ENCODE measurements around the gene USP46.

The USP46 gene

GRCh38 chr4:52640808-52641565, 18.1 kb downstream of the USP46 start:
- no peak overlapping the region for H3K4me3 ChIP-seq
- H3K9me3 ChIP-seq: no peaks in the 10 kb centered on the region
- peak overlapping the region; percentile 42 to 58 for H3K27ac ChIP-seq
- DNase-seq: no peak
- peaks cover 0 to 47% (median 22%) of the 10 kb centered on the region in 4 donors for H3K4me1 ChIP-seq
- H3K36me3 ChIP-seq: no peaks in the 10 kb centered on the region
- no peaks in the 10 kb centered on the region for H3K27me3 ChIP-seq
- intact Hi-C loops (cut with DNase I; ENCODE audit: low total_unique reads): no loop called here
- TF ChIP-seq, protein P1, sequence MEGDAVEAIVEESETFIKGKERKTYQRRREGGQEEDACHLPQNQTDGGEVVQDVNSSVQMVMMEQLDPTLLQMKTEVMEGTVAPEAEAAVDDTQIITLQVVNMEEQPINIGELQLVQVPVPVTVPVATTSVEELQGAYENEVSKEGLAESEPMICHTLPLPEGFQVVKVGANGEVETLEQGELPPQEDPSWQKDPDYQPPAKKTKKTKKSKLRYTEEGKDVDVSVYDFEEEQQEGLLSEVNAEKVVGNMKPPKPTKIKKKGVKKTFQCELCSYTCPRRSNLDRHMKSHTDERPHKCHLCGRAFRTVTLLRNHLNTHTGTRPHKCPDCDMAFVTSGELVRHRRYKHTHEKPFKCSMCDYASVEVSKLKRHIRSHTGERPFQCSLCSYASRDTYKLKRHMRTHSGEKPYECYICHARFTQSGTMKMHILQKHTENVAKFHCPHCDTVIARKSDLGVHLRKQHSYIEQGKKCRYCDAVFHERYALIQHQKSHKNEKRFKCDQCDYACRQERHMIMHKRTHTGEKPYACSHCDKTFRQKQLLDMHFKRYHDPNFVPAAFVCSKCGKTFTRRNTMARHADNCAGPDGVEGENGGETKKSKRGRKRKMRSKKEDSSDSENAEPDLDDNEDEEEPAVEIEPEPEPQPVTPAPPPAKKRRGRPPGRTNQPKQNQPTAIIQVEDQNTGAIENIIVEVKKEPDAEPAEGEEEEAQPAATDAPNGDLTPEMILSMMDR (IDR thresholded peaks at IDR 0.05): no peak

DNA sequence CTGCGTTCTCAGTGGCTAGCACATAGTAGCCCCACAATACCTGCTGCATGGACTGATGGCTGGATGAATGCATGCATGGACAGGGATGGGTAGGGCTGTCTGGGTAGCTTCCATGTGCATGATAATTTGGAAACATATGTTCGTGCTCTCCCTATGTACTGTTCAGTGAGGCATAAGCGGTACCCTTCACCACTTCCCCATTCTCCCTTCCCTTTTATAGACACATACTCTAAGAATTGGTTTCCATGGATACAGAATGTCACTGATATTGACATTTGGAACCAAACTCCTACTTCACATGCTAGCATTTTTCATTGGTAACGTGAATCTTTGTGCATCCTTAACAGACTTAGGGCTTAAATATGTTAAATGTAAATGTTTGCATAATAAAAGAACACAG, 20.4 kb downstream of the USP46 start:
- Histone ChIP-seq H3K9me3 (no peaks in the 10 kb centered on the region), H3K27ac (no peak overlapping the region), H3K4me3 (no peak overlapping the region), H3K4me1 (peaks cover 0 to 54% (median 17%) of the 10 kb centered on the region in 4 donors), H3K36me3 (no peaks in the 10 kb centered on the region), H3K27me3 (no peaks in the 10 kb centered on the region)
- intact Hi-C loops (cut with DNase I; ENCODE audit: low total_unique reads): no loop called here
- DNase-seq: no peak
- TF ChIP-seq, protein P1 (IDR thresholded peaks at IDR 0.05): no peak

- no peak for DNase-seq
- Histone ChIP-seq H3K4me1 (peaks cover 0 to 39% (median 9%) of the 10 kb centered on the region in 4 donors), H3K4me3 (no peak overlapping the region), H3K9me3 (no peaks in the 10 kb centered on the region), H3K36me3 (no peaks in the 10 kb centered on the region), H3K27ac (no peak overlapping the region), H3K27me3 (no peaks in the 10 kb centered on the region)
- intact Hi-C loops (cut with DNase I; ENCODE audit: low total_unique reads): no loop called here
- TF ChIP-seq, protein P1 (IDR thresholded peaks at IDR 0.05): no peak
Observed at GRCh38 chr4:52637116-52637515, 22.0 kb downstream of the USP46 start.

GRCh38 chr4:52635560-52635959, 23.5 kb downstream of the USP46 start:
- intact Hi-C loops (cut with DNase I; ENCODE audit: low total_unique reads): no loop called here
- Histone ChIP-seq H3K9me3 (no peaks in the 10 kb centered on the region), H3K36me3 (no peaks in the 10 kb centered on the region), H3K4me1 (peaks cover 0 to 24% (median under 1%) of the 10 kb centered on the region in 4 donors), H3K27me3 (no peaks in the 10 kb centered on the region), H3K4me3 (no peak overlapping the region), H3K27ac (no peak overlapping the region)
- TF ChIP-seq, protein P1 (IDR thresholded peaks at IDR 0.05): no peak
- no peak for DNase-seq

DNA sequence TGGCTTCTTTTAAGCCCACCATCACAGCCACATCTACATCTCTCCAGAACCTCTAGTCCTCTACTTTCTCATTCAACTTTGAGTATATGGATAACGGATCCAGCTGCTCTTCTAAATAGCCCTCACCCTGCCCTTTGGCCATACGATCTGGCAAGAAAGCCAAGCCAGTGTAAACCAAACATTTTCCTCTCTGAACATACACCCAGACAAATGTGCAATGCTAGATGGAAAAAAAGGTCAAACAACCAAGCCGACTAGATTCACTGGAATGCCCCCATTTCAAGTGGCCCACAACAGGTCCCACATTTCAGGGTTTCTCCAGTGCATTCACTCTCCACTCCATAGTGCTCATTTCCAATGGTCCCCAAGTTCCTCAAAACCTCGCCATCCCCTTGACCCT, 24.0 kb downstream of the USP46 start:
- Histone ChIP-seq H3K4me1 (peaks cover 0 to 20% (median 0%) of the 10 kb centered on the region in 4 donors), H3K27me3 (no peaks in the 10 kb centered on the region), H3K36me3 (no peaks in the 10 kb centered on the region), H3K9me3 (no peaks in the 10 kb centered on the region), H3K4me3 (no peak overlapping the region), H3K27ac (no peak overlapping the region)
- TF ChIP-seq, protein P1 (IDR thresholded peaks at IDR 0.05): no peak
- intact Hi-C loops (cut with DNase I; ENCODE audit: low total_unique reads): no loop called here
- no peak for DNase-seq
